Kidney glomerular epithelial cell (primary cell): ENCODE data around the gene CYB561A3.

ENCODE experiments used
- DNase-seq: peaks from one replicate; lab custom pipeline; 2025; lab: John Stamatoyannopoulos, UW

The CYB561A3 gene

GRCh38 chr11:61369372-61370348, 8.0 kb upstream of the CYB561A3 start:
- no peak for DNase-seq

GRCh38 chr11:61368646-61369045, 7.0 kb upstream of the CYB561A3 start:
- DNase-seq = no peak

DNA sequence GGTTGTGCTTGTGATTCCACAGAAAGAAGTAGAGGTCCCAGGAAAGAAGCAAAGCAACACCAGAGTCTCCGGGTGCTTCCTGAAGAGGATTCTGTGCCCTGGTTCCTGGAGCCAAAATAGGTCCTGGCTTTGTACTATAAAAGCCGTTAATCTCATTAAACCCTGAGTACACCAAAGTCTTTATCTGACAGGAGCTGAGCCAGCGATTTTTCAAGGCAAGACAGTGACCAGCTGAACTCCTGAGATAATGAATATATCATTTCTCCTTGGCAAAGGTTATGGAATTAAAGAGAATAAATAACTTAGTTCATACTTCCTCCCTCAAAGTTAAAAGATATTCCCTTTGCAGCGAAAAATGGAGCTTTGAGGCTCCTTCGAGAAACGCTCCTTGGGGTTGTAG, 5.7 kb upstream of the CYB561A3 start:
- DNase-seq = no peak

DNA sequence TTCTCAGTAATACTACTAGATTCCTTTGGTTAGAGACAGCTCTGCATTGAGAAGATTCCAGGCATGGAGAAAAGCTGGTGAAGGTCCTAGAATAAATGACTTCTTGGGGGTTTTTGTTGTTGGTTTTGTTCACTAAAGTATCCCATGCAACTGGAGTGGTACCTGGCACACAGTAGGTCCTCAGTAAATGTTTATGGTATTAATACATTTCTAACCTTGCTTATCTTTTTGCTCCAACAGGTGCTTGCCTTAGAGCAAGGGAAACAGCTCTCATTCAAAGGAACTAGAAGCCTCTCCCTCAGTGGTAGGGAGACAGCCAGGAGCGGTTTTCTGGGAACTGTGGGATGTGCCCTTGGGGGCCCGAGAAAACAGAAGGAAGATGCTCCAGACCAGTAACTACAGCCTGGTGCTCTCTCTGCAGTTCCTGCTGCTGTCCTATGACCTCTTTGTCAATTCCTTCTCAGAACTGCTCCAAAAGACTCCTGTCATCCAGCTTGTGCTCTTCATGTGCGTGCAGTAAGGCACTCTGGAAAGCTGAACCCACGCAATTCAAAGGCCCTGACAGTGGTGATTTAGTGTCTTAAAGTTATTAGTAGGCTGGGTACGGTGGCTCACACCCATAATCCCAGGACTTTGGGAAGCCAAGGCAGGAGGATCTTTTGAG, 2.5 kb upstream of the CYB561A3 start:
- DNase-seq = no peak

GRCh38 chr11:61362542-61362875, 827 bp upstream of the CYB561A3 start:
- no peak for DNase-seq

- DNase-seq = no peak
These were observed 393 bp downstream of the CYB561A3 start for GRCh38 chr11:61361237-61361740.

GRCh38 chr11:61359516-61359915, 2.2 kb downstream of the CYB561A3 start:
- DNase-seq = no peak

GRCh38 chr11:61358566-61358965, 3.1 kb downstream of the CYB561A3 start:
- DNase-seq = no peak

GRCh38 chr11:61357894-61358239, 3.8 kb downstream of the CYB561A3 start:
- no peak for DNase-seq

- no peak for DNase-seq
These were observed 4.3 kb downstream of the CYB561A3 start for GRCh38 chr11:61357233-61357893.

- DNase-seq = no peak
These were observed 5.0 kb downstream of the CYB561A3 start for GRCh38 chr11:61356706-61357105.

DNA sequence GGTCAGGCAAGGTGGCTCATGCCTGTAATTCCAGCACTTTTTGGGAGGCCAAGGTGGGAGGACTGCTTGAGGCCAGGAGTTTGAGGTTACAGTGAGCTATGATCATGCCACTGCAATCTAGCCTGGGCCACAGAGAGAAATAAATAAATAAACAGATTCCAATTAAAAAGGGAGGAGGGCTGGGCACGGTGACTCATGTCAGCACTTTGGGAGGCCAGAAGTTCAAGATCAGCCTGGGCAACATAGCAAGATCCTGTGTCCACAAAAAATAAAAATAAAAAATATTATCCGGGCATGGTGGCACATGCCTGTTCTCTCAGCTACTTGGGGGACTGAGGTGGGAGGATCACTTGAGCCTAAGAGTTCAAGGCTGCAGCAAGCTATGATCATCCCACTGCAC, 7.5 kb downstream of the CYB561A3 start:
- DNase-seq = no peak

DNA sequence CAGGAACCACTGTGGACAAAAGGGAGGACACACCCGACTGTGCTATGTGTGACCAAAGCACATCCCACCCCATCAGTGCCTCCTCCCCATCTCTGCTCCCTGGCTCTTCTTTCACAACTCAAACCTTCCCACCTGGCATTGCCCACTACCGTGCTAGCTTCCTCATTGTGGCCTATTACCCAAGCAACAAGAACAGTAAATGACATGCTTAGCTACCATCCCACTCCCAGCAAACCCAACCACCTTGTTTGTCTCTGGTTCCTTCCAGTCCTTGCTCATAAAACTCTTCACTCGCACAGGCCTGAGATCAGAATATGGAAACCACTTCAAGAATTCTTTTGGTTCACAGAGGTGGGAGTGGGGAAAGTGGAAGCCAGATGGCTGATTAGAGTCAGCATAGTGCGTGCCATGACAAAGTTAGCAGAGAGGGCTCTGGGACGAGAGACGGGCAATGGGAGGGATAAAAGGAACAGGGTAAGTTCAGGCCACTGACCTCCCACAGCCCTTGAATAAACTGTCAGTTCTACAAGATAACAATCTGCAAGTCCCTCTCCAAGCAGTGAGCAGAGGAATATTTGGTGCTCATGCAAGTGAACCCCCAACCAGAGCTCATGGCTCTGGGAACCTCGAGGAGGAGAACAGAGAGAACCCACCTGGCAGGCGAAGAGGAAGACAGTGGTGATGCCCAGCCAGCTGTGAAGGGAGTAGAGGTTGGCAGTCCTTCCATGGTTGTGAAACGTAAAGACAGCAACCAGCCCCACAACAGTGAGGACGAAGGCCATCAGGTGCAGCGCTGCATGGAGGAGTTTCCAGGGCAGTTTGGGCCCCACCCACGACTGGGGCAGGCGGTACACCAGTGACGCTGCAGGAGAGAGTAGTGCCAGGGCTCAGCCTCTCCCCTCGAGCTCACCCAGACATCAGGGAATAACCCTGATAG, 8.3 kb downstream of the CYB561A3 start:
- no peak for DNase-seq

- no peak for DNase-seq
These were observed 9.6 kb downstream of the CYB561A3 start for GRCh38 chr11:61352038-61352437.

DNA sequence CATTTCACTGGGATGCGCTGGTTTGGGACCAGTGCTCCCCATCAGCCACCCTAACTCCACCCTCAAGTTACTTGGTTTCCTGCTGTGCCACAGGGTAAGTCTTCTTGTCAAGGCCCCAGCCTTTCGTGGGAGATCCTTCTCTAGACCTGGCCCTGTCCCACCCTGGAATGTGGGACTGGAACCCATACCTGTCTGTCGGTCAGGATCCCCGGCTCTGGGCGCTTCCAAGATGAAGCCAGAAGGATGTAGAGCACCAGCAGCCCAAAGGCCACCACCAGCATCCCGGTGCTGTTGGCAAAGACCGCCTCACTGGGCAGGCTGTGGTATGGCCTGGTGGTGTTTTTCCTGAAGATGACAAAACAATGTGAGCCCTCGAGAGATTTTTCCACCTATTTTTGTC, 10.9 kb downstream of the CYB561A3 start:
- DNase-seq = no peak

- DNase-seq = no peak
These were observed 11.3 kb downstream of the CYB561A3 start for GRCh38 chr11:61350336-61350735.

DNA sequence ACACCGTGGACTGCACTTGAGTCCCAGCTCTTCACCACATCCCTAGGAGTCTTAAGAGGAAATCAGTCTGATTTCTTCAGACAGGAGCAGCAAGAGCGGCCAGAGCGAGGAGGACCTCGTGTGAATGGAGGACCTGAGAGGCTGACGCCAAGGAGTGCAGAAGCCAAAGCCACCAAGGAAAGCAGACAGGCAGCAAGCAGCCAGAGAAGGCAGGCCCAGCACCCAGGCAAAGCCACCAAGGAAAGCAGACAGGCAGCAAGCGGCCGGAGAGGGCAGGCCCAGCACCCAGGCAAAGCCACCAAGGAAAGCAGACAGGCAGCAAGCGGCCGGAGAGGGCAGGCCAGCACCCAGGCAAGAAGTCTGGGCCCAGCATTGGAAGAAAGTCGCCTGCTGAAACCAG, 11.8 kb downstream of the CYB561A3 start:
- no peak for DNase-seq

DNA sequence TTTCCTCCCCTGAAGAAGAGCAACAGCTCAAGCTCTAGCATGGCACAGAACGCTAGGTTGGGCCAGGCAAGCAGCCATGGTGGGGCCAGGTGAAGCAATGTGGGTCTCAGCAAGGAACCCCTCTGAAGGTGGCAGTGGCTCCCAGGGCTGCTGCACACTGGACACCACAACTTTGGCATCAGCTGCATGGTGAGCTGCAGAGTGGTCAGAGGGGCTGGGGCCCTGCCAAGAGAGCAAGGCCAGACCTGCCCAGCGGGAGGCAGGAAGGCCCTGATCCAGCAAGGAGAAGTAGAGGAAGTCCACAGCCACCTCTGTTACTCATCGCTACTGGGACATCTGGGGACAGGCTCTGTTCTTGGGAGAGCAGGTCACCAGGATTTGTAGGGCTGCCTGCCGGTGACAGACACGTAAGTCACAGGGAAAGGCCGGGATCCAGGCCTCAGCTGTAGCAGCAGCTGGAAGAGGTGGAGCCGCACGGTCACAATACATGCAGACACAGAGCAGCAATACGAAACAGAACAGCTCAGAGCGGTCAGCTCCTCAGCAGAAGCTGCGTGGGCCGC, 12.4 kb downstream of the CYB561A3 start:
- DNase-seq = no peak

DNA sequence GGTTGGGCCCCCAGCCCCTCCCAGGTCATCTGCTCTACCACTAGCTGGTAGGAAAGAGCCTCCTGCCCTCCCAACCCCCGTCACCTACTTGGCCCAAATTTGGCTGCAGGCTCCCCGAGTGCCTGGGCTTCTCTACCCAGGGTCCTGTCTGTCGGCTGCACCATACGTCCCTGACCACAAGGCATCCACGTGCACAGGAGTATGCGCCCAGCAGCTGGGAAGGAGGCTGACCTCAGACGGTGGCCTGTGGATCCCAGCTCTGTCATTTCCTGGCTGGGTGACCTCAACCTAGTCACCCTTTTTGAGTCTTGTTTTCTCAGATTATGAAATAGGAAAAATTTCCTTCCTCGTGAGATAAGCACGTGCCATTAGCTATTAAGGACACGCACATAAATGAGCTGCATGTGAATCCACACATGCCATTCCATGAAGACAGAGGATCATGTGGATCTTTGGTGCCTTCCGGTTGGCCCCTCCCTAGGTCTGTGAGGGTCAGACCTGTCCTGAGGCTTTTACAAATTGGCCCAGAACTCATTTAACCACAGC, 13.7 kb downstream of the CYB561A3 start:
- DNase-seq = no peak

DNA sequence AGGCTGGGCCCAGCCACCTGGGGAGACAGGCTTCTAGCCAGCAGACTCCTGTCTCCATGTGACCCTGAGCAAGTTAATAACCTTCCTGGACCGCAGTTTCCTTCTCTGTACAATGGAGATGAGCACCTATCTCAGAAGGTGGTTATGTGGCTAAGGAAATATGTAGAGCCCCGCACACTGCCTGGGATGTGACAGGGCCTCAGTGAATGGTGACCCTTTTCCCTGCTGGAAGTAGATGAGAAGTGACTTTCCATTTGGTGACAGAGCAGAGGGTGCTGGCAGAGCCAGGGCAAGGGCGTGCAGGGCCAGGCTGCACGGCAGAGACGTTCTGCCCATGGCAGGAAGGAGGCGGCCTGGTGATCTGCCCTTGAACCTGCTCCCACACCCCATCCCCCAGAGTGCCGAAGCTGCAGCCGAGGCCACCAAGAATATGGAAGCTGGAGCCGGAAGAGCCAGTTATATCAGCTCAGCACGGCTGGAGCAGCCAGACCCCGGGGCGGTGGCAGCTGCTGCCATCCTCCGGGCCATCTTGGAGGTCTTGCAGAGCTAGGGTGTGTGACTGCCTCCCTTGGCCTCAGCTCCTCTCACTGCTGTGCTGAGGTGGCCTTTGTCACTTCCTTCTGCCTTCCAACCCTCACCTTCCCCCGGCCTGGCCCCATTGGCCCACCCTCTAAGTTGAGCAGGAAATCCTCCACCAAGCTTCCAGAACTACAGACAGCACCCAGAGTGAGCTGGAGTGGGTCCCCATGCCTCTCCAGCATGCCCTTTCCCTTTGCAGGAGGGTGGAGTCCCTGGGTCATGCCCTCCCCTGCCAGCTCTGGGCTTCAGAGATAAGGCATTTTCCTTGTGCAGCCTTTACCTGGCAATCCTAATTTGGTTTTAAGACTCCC, 15.5 kb downstream of the CYB561A3 start:
- no peak for DNase-seq
